GM23248 (cell line): ENCODE results near the gene COX7A2L.

Experiments
- EZH2 ChIP-seq: fragments of 200-600 bp; sonication (generic); IDR thresholded peaks from 2 replicates; pipeline ENCODE4 v1.6.1; 2018; ENCODE audit warnings: antibody characterized with exemption, mild to moderate bottlenecking; ENCODE audit not compliant: insufficient read depth, poor library complexity, severe bottlenecking
- EZH2phosphoT487 ChIP-seq: fragments of 200-600 bp; sonication (generic); IDR thresholded peaks from 2 replicates; pipeline ENCODE4 v1.6.1; 2018; ENCODE audit warnings: antibody characterized with exemption, moderate library complexity, mild to moderate bottlenecking, low read depth; ENCODE audit not compliant: insufficient read depth

DNA sequence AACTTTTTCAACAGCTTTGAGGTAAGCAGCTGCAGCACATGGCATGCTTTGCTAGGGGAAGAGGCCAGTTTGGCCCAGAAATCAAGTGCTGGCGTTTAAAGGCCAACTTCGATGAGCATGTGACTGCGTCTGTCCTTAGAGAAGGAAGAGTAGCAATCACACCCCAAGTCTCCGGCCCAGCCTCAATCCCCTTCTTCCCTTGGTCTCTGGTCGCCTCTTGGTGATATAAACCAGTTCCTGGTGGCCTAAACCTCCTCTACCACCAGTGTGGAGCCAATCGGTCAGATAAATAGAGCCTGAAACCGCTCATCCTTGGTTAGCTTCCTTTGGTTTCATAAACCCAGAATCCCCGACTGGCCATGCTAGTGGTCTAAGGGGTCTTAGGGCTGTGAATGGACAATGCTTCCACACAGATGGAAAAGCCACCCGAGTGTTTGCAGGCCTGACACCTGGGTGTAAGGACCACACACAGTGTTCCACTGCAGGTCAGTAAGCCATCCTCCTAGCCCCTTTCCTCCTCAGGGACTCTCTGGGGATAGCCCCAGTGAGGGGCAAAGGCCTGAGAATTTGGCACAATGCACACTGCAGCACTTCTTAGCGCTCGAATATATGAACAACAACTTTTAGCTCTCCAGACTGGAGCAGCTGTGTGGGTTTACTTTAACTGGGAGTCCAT lies 23.0 kb upstream of the COX7A2L start:
- TF ChIP-seq EZH2phosphoT487 (no peak), EZH2 (no peak)
